HG02840 (cell line): ENCODE results near the gene C18orf54.
"Not testable (repeated sequence)": the region's sequence is repeated elsewhere in the genome, so short reads cannot be mapped to it uniquely, and the experiment has no call there.

ENCODE experiments used
- ATAC-seq: cut with Tn5 transposase; IDR thresholded peaks from one replicate; pipeline ENCODE4 v1.9.1; 2021; ENCODE audit warnings: mild to moderate bottlenecking, moderate library complexity, moderate number of reproducible peaks; ENCODE audit not compliant: unreplicated experiment, low FRiP score

C18orf54 gene

DNA sequence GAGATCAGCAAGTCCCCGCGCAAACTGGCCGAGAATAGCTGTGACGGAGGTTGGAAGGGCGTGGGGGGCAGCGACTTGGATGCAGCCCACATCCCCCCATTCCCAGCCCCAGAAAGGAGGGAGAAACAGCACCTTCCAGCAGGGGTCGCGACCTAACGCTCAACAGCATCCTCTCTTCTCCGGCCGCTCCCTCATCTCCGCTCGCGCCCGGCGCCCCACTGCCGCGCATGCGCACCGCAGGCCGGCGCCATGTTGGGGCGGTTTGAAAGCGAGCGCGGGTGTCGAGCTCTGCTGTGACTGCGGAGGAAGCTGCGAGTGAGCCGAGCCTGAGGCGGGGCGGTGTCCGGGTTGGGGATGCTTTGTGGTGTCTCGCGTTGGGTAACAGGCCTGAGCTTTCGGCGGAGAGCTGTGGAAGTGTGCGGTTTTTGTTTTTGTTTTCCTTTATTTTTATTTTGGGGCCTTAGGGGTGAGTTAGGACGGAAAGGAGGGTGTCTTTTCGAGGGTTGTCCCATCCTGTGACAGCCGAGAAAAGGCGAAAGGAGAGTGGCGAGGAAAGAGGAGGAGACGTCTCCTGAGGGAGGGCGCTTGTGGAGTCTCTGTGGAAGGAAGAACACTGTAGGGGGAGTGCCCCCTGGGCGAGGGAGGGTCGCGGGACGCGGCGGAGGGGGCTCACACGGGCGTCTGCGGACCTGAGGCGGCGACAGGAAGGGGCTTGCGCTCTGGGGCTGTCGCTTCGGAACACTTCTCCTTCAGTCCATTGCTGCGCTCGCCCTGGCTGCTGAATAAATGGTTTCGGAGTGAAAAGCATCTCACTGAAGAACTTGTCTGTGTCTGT lies at the start of gene C18orf54, which contains the start of gene STARD6:
Gene C18orf54, plus strand, starts transcription at position 247 of the 835 bp plus-strand sequence. CDS start 2,667 bp downstream, outside the sequence.
Gene STARD6, minus strand, starts transcription at position 199 of the 835 bp plus-strand sequence. CDS start 3,285 bp downstream, outside the sequence.
- ATAC-seq = peak; percentile 92

DNA sequence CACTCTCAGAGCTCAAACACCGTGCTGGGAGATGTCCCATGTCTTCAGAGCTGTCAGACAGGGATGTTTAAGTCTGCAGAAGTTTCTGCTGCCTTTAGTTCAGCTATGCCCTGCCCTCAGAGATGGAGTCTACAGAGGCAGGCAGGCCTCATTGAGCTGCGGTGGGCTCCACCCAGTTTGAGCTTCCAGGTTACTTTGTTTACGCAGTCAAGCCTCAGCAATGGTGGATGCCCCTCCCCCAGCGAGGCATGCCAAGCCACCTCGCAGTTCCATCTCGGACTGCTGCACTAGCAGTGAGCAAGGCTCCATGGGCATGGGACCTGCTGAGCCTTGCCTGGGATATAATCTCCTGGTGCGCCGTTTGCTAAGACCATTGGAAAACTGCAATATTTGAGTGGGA lies 48.1 kb upstream of the C18orf54 start:
- not testable (repeated sequence) for ATAC-seq

DNA sequence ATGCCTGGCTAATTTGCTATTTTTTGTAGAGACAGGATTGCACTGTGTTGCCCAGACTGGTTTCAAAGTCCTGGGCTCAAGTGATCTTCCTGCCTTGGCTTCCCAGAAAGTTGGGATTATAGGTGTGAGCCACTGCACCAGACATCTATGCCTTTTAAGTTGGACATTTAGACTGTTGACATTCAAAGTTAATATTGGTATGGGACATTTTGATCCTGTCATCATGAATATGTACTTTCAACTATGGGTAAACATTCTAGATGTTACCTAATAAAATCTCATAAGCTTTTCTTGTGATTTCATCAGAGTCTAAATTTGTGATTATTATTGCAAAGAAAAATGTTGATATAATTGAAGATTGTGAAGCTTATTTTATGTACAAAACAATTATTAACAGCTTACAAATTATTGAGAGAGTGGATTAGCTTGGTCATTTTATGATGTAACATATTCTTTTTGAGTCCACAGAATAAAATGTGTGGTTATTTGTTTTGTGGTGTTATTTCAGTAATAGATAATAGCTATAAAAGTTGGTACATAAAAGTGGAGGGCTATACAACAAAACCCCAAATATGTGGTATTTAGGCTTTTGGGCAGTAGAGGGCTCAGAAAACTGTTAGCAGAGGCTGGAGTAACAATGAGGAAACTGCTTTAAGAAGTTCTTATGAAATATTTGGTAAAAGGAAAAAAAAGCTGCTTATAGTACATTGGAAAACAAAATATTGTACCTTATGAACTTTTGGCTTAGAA lies 41.5 kb upstream of the C18orf54 start:
- ATAC-seq = no peak

DNA sequence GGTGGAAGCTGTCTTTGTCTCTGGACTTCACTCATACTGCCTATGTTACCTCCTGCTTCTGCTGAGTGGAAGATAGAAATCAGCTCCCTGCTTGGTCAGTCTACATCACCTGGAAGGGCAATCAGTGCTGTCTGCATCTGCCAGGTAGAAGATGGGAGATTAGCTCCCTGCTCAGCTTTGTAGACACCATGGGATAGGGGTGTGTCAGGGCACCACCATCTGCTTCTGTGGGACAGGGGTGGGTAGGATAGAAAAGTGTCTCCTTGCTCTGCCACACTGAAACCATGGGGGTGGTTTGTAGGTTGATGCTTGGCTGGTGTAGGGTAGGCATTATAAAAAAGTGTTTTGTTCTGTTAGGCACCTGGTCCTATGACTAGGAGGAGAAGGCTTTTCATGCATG lies 34.1 kb upstream of the C18orf54 start:
- no peak for ATAC-seq

DNA sequence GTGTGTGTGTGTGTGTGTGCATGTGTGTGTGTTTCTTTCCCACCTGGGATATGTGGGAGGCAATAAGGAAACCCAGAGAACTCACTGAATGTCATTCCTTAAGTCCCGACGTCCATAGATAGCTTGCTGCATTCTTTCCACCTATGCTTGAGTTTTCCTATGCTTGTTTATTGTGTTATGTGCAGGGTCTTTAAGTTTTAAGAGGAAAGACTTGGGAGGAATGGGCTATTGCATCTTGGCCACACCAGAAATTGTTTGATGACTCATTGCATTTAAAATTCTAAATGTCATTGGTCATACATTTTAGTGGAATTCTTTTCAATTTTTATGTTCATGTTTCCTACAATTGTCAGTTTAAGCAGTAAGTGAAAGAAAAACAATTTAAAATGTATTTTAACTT lies 33.7 kb upstream of the C18orf54 start:
- ATAC-seq = no peak

DNA sequence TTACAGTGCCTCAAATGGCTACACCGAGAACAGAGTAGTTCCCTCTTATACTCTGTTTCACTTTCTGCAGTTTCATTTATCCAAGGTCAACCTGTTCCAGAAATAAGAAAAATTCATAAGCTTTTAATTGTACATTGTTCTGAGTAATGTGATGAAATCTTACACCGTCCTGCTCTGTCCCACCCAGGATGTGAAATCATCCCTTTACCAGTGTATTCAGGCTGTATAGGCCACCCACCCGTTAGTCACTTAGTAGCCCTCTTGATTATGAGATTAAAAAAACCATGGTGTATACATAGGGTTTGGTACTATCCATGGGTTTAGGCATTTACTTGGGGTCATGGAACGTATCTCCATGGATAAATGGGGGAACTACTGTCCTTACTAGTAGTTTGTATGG lies 29.9 kb upstream of the C18orf54 start:
- ATAC-seq = no peak

DNA sequence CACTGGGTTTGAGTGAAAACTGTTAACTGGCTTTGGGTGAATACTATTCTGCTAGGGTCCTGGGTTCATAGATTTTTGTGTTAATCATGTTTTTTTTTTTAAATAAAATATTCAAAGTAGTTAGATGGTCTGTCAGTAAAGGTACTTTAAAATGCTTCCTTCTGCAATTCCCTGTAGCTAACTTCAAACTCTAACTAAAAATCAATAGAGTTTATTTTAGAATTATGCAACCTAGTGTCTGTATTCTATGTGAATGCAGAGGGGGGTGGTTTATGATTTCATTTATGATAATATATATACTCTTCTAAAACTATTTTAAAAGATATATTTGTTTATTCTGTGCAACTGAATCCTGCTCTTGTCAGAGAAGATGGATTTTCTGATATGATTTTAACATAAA lies 27.9 kb upstream of the C18orf54 start:
- no peak for ATAC-seq

DNA sequence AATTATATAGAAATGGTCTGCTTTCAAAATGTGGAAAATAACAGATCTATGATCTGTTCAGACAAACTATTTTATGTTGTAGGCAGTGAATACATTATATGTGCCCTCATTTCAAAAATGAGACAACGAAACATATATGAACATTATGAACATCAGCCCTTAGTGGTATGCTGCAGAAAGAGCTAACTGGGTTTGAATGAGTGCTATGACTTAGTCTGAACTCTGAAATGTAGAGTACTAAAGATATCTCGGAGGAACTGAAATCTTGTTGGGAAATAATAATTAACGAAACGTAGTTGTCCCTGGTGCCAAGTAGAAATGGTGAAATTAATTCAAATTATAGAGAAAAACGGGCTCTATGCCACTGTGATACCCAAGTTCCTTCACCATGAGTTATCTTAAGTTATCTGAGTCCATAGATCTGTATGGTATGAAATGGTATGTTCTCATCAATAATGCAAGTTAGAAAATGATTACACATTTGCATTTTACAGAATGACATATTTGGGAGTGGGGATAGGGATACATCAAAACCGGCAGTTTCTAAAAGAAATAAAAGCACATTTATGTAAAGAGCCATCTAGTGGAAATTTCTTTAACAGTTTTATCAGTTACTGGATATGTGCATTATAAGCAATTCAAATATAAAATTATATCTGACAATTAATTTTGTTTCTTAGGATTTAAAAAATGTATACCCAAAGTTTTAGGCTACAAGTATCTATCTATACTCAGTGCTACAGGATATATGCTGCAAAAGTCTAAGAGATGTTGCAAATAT lies 26.7 kb upstream of the C18orf54 start:
- ATAC-seq = no peak

DNA sequence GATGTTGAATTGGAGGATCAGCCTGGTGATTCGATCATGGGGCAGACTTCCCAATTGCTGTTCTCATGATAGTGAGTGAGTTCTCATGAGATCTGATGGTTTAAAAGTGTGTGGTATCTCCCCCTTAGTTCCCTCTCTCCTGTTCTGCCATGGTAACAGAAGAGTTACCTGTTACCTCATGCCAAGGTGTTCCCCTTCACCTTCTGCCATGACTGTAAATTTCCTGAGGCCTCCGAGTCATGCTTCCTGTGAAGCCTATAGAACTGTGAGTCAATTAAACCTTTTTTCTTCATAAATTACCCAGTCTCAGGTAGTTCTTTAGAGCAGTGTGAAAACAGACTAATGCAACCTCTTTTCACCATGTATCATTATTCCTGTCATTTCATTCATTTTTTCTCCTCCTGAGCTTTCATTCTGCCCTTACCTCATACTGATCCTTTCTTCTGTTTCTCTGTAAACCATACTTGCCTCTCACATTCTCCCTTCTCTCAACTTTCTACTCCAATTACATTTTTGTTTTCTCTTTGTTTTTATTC lies 22.0 kb upstream of the C18orf54 start:
- ATAC-seq = no peak

DNA sequence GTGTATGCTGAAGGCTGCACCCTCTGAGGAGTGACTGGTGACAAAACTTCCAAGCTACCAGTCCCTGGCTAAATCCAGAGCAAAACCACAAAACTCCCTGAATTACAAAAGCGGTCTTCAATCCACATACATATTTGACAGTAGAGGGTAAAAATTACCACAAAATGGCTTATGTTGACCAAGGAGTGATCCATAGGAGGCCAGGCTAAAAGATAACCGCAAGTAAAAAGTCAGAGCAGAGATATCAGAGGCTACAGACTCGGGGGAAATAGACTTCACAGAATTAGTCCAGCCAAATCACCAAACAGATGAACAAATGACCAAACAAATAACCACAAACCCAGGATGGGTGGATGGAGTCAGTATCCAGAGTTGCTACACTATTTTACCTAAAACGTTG lies 19.5 kb upstream of the C18orf54 start:
- no peak for ATAC-seq

DNA sequence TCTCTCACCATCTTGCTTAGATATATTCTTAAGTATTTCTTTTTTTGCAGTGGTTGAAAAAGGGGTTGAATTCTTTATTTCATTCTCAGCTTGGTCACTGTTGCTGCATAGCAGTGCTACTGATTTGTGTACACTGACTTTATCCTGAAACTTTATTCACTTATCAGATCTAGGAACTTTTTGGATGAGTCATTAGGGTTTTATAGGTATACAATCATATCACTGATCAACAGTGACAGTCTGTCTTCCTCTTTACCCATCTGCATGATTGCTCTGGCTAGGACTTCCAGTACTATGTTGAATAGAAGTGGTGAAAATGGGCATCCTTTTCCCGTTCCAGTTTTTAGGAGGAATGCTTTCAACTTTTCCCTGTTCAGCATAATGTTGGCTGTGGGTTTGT lies 6.5 kb upstream of the C18orf54 start:
- no peak for ATAC-seq

DNA sequence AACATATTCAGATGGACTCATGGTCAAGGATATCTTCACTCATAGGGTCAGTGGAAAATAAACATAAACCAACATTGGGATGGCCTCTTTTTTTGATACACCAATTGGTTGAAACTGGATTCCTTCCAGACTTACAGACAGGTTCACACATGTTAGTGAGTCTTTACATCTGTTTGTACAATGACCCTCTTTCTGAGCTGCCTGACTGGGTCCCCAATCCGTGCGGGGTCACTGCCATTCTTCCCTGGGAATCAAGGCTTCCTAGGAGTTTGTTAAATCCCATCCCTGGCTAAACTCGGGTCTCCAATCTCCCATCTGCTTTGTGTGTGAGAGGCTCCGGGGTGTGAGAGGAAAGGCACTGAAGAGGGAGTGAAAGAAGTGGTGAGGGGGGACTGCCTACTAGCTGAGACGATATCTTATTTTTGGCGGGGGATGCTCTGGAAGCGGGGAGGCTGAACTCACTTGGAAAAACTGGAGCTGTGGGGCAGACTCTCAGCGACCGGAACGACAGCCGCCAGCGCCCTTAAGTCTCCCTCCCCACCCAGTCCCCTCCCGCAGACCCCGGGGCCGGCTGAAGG lies 535 bp upstream of the C18orf54 start:
- peak; percentile 44 for ATAC-seq

DNA sequence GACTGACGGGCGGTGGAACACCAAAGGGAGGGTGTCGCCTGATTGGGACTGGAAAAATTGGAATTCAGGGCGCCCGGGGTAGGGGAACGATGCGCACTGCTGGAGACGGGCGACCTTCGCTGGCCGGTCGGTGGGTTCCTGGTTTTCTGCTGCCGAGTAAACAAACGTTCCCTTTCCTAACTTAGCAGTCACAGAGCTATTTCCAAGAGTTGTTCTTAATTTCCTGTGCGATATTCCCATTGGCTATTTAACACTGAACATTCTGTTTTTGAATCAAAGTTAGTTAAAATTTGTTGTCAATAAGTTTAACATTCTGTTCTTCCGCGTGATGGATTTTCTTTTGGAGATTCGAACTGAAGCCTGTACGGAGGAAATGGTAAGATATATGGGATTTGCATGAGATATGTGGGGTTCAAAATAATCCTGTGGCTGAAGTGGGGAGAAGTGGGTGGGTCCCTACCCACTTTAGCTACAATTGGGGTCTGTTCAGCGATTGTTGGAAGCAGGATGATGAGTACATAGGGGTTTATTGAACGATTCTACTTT lies 862 bp downstream of the C18orf54 start:
- peak; percentile 15 for ATAC-seq

DNA sequence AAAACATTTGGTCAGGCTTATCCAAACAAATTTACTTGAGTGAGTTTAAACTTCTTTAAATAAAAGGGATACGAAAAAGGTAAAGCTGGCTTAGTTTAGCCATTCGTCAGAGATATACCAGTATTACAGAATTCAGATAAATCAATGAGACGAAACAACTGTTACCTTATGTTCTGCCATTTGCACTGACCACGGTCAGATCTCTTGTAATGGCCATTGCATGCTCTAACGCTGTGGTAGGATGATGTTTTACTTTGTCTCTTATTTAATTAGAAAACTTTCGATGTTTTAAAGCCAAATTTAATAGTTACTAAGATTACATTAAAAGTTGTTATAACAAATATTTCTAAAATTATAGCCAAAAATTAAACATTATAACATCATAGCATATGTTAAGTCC lies 1.5 kb downstream of the C18orf54 start:
- ATAC-seq = no peak

DNA sequence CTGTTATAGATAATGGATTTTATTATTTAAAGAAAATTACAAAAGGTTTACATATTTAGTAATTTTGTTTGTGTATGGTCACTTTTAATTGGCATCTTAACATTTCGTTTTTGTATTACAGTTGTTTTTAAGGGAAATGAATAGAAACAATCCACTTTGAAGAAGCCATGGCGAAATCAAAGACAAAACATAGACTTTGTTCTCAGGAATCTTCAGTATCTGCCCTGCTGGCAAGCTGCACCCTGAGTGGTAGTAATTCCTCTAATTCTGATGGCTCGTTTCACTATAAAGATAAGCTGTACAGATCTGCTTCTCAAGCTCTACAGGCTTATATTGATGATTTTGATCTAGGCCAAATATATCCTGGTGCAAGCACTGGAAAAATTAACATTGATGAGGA lies 2.7 kb downstream of the C18orf54 start:
- no peak for ATAC-seq

DNA sequence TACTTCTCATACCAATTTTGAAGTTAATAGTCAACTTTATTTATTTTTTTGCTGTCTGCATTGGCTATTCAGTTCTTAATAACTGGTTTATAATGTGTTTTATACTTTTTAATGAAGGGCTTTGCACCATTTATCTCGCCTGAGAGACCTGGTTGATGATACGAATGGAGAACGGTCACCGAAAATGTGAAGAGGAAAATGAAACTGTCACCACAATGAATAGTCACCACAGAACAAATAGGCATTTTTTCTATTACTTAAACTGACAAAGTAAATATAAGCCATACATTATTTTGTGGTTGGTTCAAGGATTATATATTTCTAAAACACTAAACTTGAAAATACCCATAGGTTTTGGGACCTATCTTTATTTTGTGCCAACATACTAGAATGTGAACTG lies 20.4 kb downstream of the C18orf54 start:
- no peak for ATAC-seq

DNA sequence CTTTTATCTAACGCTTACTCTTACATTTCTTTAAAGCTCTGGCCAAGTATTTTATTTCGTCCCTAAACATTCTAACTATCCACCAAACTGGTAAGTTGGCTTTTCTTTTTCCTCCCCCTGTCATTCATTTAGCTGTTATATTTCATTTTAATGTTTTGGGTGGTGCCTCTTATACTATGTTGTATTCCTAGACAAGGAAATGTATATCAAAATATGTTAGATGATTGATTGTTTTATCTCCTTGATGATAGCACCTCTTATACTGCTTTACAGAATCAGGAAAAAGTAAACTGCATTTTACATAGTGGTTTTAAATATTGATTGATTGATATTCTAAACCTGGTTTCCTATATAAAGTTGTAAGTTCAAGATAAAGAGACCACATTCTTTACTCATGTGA lies 23.9 kb downstream of the C18orf54 start:
- no peak for ATAC-seq

DNA sequence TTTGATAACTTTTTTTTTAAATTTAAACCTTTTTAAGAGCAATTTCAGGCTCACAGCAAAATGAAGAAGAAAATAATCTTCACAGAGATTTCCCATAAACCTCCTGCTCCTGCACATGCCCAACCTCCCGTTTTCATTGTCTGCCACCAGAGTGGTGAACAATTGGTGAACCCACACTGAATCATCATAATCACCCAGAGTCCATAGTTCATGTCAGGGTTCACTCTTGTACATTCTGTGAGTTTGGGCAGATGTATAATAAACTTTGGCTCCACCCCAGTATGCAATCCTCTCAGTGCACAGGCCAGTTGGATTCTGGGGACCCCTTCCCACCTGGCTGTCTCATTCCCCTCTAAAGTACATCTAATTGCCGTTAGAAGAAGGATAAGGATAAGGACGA lies 24.4 kb downstream of the C18orf54 start:
- no peak for ATAC-seq

DNA sequence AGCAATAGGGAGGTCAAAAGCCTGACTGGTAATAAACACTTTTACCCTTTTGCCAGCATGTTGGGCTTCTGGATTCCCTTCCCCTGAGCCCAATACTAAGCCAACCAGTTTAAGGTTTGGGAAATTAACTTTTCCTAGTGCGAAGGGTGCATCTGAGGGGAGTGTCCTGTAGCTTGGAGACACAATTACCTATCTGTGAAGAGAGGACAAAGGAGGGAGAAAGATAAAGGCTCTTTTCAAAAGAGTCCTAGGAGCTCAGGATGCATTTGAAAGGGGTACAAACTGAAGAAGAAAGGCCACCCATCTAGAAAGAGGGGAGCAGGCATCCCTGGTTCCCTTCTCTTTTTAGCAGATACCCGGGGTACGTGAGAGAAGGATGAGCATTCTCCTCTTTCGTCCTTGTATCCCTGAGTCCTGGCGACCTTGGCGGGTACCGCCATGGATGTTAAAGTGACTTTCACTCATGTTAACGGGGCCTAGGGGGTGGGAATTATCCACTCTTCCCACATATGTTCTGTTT lies 25.1 kb downstream of the C18orf54 start:
- ATAC-seq = no peak

DNA sequence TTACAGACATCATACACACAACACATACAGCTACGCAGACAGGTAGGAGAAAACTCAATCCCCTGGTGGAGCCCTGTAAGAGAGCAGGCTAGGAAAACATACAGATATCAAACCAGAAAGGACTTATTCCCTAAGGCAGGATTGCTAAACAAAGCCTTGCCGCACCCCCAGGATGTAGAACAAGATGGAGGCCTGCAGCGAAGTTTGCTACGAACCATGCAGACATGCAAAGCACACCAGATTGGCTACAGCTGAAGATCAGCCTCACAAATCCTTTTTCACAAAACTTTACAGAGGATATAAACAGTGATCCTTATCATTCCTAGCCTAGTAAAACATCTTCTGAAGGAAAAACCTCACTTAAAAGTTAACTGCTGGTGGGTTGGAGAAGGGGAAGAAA lies 28.3 kb downstream of the C18orf54 start:
- ATAC-seq = no peak
